ENCODE data around the gene RRN3. TPM values are rescaled to one million over a fixed set of nuclear protein-coding genes. Genes with fewer than 3 reads are reported as not detected.
"Not testable (repeated sequence)": the region's sequence is repeated elsewhere in the genome, so short reads cannot be mapped to it uniquely, and the experiment has no call there.

The RRN3 gene
- total RNA-seq, 1 experiment from 2014 or later: 29.9 TPM

- H3K27ac ChIP-seq (ENCODE audit: low read length); POLR2A ChIA-PET (ENCODE audit: unreplicated experiment); H3K27me3 ChIP-seq (ENCODE audit: low read length); ATAC-seq; CTCF ChIA-PET; H3K4me3 ChIP-seq (ENCODE audit: low read length); H3F3A ChIP-seq (ENCODE audit: low read length, unreplicated experiment); intact Hi-C loops (cut with micrococcal nuclease); H4K20me1 ChIP-seq (ENCODE audit: low read length); H2AFZ ChIP-seq (ENCODE audit: low read length); BruUV-seq (replicated peaks); H3K4me1 ChIP-seq (ENCODE audit: insufficient read depth, low read length); H3K4me2 ChIP-seq (ENCODE audit: low read length); H3K79me2 ChIP-seq (ENCODE audit: low read length); DNase-seq; H3K9me3 ChIP-seq (ENCODE audit: low read length); H3K9me2 ChIP-seq (replicated peaks; ENCODE audit: low read length); H3K9ac ChIP-seq (ENCODE audit: low read length): not testable (repeated sequence)
- H3K36me3 ChIP-seq (ENCODE audit: low read depth, low read length): peaks cover 26% of the 10 kb centered on the region
Observed at GRCh38 chr16:15062085-15062810, 31.8 kb downstream of the RRN3 start.

GRCh38 chr16:15059324-15059723, 34.7 kb downstream of the RRN3 start:
- Histone ChIP-seq H2AFZ (ENCODE audit: low read length) (no peak overlapping the region), H4K20me1 (ENCODE audit: low read length) (no peaks in the 10 kb centered on the region), H3K9ac (ENCODE audit: low read length) (no peak overlapping the region), H3K27me3 (ENCODE audit: low read length) (no peaks in the 10 kb centered on the region), H3K4me1 (ENCODE audit: insufficient read depth, low read length) (no peaks in the 10 kb centered on the region), H3K79me2 (ENCODE audit: low read length) (peaks cover 7% of the 10 kb centered on the region; the same call in 1 of the 2 replicates), H3K4me2 (ENCODE audit: low read length) (no peak overlapping the region), H3K9me2 (replicated peaks; ENCODE audit: low read length) (no peaks in the 10 kb centered on the region), H3K27ac (ENCODE audit: low read length) (no peak overlapping the region), H3K4me3 (ENCODE audit: low read length) (no peak overlapping the region), H3K9me3 (ENCODE audit: low read length) (no peaks in the 10 kb centered on the region), H3K36me3 (ENCODE audit: low read depth, low read length) (peaks cover 26% of the 10 kb centered on the region), H3F3A (ENCODE audit: low read length, unreplicated experiment) (no peaks in the 10 kb centered on the region)
- CTCF ChIA-PET: no interaction called here
- no peak for ATAC-seq
- no peak for TF ChIP-seq EZH2phosphoT487 (IDR thresholded peaks at IDR 0.05; ENCODE audit: borderline replicate concordance, low read length)
- TF ChIP-seq EZH2 (IDR thresholded peaks at IDR 0.05; ENCODE audit: low read length, unreplicated experiment): no peak
- TF ChIP-seq CTCF (conservative IDR thresholded peaks at IDR 0.05; ENCODE audit: low read depth, low read length): no peak
- POLR2A ChIA-PET (ENCODE audit: unreplicated experiment): no interaction called here
- no TSS peak for BruUV-seq (replicated peaks)
- DNase-seq: no peak
- intact Hi-C loops (cut with micrococcal nuclease): no loop called here

- ChIA-PET POLR2A (ENCODE audit: unreplicated experiment) (no interaction called here), CTCF (no interaction called here)
- peaks cover 12% of the 10 kb centered on the region; the same call in 1 of the 2 replicates for H3K79me2 ChIP-seq (ENCODE audit: low read length)
- H3K9ac ChIP-seq (ENCODE audit: low read length): no peak overlapping the region
- H3K36me3 ChIP-seq (ENCODE audit: low read depth, low read length): peaks cover 26% of the 10 kb centered on the region
- H2AFZ ChIP-seq (ENCODE audit: low read length): no peak overlapping the region
- TF ChIP-seq EZH2 (IDR thresholded peaks at IDR 0.05; ENCODE audit: low read length, unreplicated experiment) (no peak), EZH2phosphoT487 (IDR thresholded peaks at IDR 0.05; ENCODE audit: borderline replicate concordance, low read length) (no peak), CTCF (conservative IDR thresholded peaks at IDR 0.05; ENCODE audit: low read depth, low read length) (no peak)
- no TSS peak for BruUV-seq (replicated peaks)
- ATAC-seq (no peak), DNase-seq (no peak)
- no peaks in the 10 kb centered on the region for H3K4me1 ChIP-seq (ENCODE audit: insufficient read depth, low read length)
- no peak overlapping the region for H3K4me3 ChIP-seq (ENCODE audit: low read length)
- no peak overlapping the region for H3K27ac ChIP-seq (ENCODE audit: low read length)
- H3K9me2 ChIP-seq (replicated peaks; ENCODE audit: low read length): no peaks in the 10 kb centered on the region
- no peaks in the 10 kb centered on the region for H3K9me3 ChIP-seq (ENCODE audit: low read length)
- H3F3A ChIP-seq (ENCODE audit: low read length, unreplicated experiment): no peaks in the 10 kb centered on the region
- intact Hi-C loops (cut with micrococcal nuclease): no loop called here
- no peaks in the 10 kb centered on the region for H4K20me1 ChIP-seq (ENCODE audit: low read length)
- no peaks in the 10 kb centered on the region for H3K27me3 ChIP-seq (ENCODE audit: low read length)
- H3K4me2 ChIP-seq (ENCODE audit: low read length): no peak overlapping the region
Observed at GRCh38 chr16:15057681-15058417, 36.2 kb downstream of the RRN3 start.

Data from PC-3 (cell line).